ENCODE data around the gene GNPTAB. TPM values are rescaled to one million over a fixed set of nuclear protein-coding genes. Genes with fewer than 3 reads are reported as not detected.

GNPTAB gene
- polyA plus RNA-seq, 2 of the 4 experiments (the other 2 are of a cell fraction) = 20.3 to 29.3 TPM

DNA sequence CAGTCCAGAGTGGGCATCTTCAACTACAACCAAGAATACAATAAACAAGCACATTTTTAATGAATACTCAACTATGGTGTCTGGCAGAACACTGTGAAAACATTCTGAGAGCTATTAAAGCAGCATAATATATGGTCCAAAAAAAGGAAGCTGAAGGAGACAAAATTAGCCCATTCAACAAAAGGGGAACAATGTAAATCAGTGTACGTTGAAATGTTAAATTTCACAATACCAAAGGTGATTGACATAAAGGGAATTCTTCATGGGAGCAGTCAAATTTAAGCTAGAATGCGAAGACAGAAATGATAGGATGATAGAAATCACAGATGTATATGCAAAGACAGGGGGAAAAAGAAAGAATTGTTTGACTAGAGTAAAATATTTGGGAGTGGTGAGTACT lies 50.2 kb downstream of the GNPTAB start:
- Histone ChIP-seq H3K4me2 (no peak overlapping the region), H3K4me1 (no peaks in the 10 kb centered on the region), H3K27ac (no peak overlapping the region), H3K9me3 (no peaks in the 10 kb centered on the region), H3K4me3 (no peak overlapping the region)
- ATAC-seq (no peak), DNase-seq (ENCODE audit: low read depth in 1 of 2, low spot score in 1 of 2) (no peak), FAIRE-seq (no peak)
- 91% methylated on average over 2 of the region's 2 CpGs for WGBS (ENCODE audit: missing lambda C conversion rate)
- TF ChIP-seq RNF2 (IDR thresholded peaks at IDR 0.05; ENCODE audit: borderline replicate concordance, low read depth) (no peak), SREBF2 (IDR thresholded peaks at IDR 0.05) (no peak), EHMT2 (IDR thresholded peaks at IDR 0.05; ENCODE audit: low read depth) (no peak), EHF (CRISPR knock-in tag; IDR thresholded peaks at IDR 0.05) (no peak), CHD2 (IDR thresholded peaks at IDR 0.05; ENCODE audit: low read length, partially characterized antibody) (no peak), HOXA7 (CRISPR knock-in tag; IDR thresholded peaks at IDR 0.05) (no peak), CBX8 (IDR thresholded peaks at IDR 0.05) (no peak), ZFP36 (IDR thresholded peaks at IDR 0.05; ENCODE audit: borderline replicate concordance, partially characterized antibody) (no peak), NFE2L2 (conservative IDR thresholded peaks at IDR 0.05; ENCODE audit: low read length) (no peak), RFX5 (IDR thresholded peaks at IDR 0.05) (no peak), KDM1A (IDR thresholded peaks at IDR 0.05; ENCODE audit: low read depth) (no peak), EP300 (IDR thresholded peaks at IDR 0.05) (no peak), TP53 (CRISPR knock-in tag; IDR thresholded peaks at IDR 0.05) (no peak), MAZ (IDR thresholded peaks at IDR 0.05; ENCODE audit: borderline replicate concordance, low read depth, low read length) (no peak), RCOR1 (IDR thresholded peaks at IDR 0.05; ENCODE audit: low read depth, low read length) (no peak)
- TF ChIP-seq, protein P1, sequence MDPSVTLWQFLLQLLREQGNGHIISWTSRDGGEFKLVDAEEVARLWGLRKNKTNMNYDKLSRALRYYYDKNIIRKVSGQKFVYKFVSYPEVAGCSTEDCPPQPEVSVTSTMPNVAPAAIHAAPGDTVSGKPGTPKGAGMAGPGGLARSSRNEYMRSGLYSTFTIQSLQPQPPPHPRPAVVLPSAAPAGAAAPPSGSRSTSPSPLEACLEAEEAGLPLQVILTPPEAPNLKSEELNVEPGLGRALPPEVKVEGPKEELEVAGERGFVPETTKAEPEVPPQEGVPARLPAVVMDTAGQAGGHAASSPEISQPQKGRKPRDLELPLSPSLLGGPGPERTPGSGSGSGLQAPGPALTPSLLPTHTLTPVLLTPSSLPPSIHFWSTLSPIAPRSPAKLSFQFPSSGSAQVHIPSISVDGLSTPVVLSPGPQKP (IDR thresholded peaks at IDR 0.05; ENCODE audit: low read depth, low read length) = no peak
- TF ChIP-seq, protein P2, sequence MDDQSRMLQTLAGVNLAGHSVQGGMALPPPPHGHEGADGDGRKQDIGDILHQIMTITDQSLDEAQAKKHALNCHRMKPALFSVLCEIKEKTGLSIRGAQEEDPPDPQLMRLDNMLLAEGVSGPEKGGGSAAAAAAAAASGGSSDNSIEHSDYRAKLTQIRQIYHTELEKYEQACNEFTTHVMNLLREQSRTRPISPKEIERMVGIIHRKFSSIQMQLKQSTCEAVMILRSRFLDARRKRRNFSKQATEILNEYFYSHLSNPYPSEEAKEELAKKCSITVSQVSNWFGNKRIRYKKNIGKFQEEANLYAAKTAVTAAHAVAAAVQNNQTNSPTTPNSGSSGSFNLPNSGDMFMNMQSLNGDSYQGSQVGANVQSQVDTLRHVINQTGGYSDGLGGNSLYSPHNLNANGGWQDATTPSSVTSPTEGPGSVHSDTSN (IDR thresholded peaks at IDR 0.05) = no peak
- TF ChIP-seq, protein P3, sequence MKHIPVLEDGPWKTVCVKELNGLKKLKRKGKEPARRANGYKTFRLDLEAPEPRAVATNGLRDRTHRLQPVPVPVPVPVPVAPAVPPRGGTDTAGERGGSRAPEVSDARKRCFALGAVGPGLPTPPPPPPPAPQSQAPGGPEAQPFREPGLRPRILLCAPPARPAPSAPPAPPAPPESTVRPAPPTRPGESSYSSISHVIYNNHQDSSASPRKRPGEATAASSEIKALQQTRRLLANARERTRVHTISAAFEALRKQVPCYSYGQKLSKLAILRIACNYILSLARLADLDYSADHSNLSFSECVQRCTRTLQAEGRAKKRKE (CRISPR knock-in tag; IDR thresholded peaks at IDR 0.05; ENCODE audit: low read depth) = no peak
- TF ChIP-seq, protein P4, sequence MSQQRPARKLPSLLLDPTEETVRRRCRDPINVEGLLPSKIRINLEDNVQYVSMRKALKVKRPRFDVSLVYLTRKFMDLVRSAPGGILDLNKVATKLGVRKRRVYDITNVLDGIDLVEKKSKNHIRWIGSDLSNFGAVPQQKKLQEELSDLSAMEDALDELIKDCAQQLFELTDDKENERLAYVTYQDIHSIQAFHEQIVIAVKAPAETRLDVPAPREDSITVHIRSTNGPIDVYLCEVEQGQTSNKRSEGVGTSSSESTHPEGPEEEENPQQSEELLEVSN (IDR thresholded peaks at IDR 0.05; ENCODE audit: borderline replicate concordance, low read depth) = no peak
- CTCF ChIA-PET = interaction anchor here (0.6 to 2.3 kb wide), 8 partner anchors 8 to 1031 kb away, joined by 3 to 12 read pairs (median 6); no protein-coding TSS in a partner anchor
- POLR2A ChIA-PET = interaction anchor here (1.9 kb wide), 1 partner anchor 50 kb away, joined by 8 read pairs; the partner anchor contains the start of gene GNPTAB

DNA sequence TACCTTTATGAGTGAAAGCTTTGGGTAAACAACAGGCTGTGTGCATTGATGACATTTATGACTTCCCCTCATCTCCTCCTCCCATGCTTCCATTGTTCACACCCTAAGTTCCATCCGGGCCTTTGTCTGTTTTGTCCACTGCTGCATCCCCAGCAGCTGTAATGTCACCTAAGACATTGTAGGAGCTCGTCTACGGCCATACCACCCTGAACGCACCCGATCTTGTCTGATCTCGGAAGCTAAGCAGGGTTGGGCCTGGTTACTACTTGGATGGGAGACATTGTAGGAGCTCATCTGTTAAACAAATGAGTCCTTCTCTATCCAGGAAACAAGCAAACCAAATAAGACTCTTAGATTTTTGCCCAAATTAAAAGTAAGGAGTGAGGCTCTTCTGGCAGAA lies 51.1 kb downstream of the GNPTAB start:
- Histone ChIP-seq H3K4me2 (no peak overlapping the region), H3K9me3 (no peaks in the 10 kb centered on the region), H3K4me3 (no peak overlapping the region), H3K4me1 (no peaks in the 10 kb centered on the region), H3K27ac (no peak overlapping the region)
- ATAC-seq (no peak), FAIRE-seq (no peak), DNase-seq (ENCODE audit: low read depth in 1 of 2, low spot score in 1 of 2) (no peak)
- CTCF ChIA-PET = interaction anchor here (1.0 to 2.2 kb wide), 7 partner anchors 10 to 365 kb away, joined by 3 to 9 read pairs (median 5); partner anchors contain the start of gene GNPTAB
- POLR2A ChIA-PET = interaction anchor here (1.9 kb wide), 1 partner anchor 51 kb away, joined by 8 read pairs; the partner anchor contains the start of gene GNPTAB
- 94% methylated on average over 6 of the region's 6 CpGs for WGBS (ENCODE audit: missing lambda C conversion rate)
- no peak for TF ChIP-seq JUNB (IDR thresholded peaks at IDR 0.05)
- TF ChIP-seq, protein P3 (CRISPR knock-in tag; IDR thresholded peaks at IDR 0.05; ENCODE audit: low read depth) = no peak
- no peak for TF ChIP-seq ZC3H11A (IDR thresholded peaks at IDR 0.05)
- TF ChIP-seq, protein P5, sequence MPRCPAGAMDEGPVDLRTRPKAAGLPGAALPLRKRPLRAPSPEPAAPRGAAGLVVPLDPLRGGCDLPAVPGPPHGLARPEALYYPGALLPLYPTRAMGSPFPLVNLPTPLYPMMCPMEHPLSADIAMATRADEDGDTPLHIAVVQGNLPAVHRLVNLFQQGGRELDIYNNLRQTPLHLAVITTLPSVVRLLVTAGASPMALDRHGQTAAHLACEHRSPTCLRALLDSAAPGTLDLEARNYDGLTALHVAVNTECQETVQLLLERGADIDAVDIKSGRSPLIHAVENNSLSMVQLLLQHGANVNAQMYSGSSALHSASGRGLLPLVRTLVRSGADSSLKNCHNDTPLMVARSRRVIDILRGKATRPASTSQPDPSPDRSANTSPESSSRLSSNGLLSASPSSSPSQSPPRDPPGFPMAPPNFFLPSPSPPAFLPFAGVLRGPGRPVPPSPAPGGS (IDR thresholded peaks at IDR 0.05) = no peak
- TF ChIP-seq, protein P4 (IDR thresholded peaks at IDR 0.05; ENCODE audit: borderline replicate concordance, low read depth) = no peak
- no peak for TF ChIP-seq TP53 (CRISPR knock-in tag; IDR thresholded peaks at IDR 0.05)
- TF ChIP-seq, protein P1 (IDR thresholded peaks at IDR 0.05; ENCODE audit: low read depth, low read length) = no peak
- TF ChIP-seq POLR2AphosphoS2 (conservative IDR thresholded peaks at IDR 0.05; ENCODE audit: low read length) = no peak
- TF ChIP-seq RARB (CRISPR knock-in tag; IDR thresholded peaks at IDR 0.05) = no peak
- TF ChIP-seq HOXA7 (CRISPR knock-in tag; IDR thresholded peaks at IDR 0.05) = no peak
- TF ChIP-seq JUN (IDR thresholded peaks at IDR 0.05) = no peak
- no peak for TF ChIP-seq NR3C1 (IDR thresholded peaks at IDR 0.05)
- TF ChIP-seq, protein P6, sequence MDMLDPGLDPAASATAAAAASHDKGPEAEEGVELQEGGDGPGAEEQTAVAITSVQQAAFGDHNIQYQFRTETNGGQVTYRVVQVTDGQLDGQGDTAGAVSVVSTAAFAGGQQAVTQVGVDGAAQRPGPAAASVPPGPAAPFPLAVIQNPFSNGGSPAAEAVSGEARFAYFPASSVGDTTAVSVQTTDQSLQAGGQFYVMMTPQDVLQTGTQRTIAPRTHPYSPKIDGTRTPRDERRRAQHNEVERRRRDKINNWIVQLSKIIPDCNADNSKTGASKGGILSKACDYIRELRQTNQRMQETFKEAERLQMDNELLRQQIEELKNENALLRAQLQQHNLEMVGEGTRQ (IDR thresholded peaks at IDR 0.05) = no peak
- no peak for TF ChIP-seq EHF (CRISPR knock-in tag; IDR thresholded peaks at IDR 0.05)
- TF ChIP-seq ZSCAN20 (CRISPR knock-in tag; IDR thresholded peaks at IDR 0.05) = no peak

All from A549 (cell line).